ENCODE results near the gene FBXW7.

The FBXW7 gene

DNA sequence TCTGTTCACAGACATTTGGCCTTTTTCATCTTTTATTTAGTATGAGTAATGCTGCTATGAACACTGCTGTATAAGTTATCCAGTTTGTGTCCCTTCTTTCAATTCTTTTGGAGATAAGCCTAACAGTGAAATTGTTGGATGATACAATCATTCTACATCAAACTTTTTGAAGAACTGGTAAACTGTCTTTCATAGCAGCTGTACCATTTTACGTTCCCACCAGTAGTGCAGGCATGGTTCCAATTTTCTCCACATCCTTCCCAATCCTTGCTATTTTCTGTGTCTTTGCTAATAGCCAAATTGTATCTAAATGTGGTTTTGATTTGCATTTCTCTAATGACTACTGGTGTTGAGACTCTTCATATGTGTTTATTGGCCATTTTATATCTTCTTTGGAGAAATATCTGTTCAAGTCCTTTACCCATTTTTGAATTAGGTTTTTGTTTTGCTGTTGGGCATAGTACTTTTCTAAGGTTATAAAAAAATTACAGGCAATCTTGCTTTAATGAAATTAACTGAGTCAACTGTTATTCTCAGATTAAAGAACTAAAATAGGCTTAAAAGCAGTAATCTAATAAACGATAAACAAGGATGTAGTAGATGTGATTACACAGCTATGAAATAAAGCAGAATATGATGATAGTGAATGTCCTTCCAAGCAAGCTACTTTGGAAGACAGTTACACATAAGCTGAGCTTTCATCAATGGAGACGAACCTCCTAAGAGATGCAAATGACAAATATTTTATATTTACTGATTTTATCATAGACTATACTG, 57.2 kb downstream of the FBXW7 start:
- in situ Hi-C loops (cut with MboI; ENCODE audit: low sequenced_read_pairs) = no loop called here

DNA sequence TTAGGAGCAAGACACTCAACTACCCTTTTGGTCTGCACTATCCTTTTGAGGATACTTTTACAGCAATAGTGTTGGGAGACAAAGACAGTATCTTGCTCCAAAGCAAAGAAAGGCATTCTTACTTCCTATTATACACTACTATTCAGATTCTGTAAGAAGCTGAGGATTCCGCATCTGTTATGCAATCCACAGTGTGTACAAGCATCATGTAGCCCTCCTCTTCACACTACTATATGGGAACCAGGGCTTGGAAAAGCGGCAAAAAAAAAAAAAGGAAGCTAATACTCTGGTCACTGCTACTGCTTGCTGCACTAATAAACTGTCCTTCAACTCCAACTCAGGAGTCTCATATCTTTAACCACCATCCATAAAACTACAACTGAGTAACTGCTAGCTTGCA, 59.1 kb downstream of the FBXW7 start:
- in situ Hi-C loops (cut with MboI; ENCODE audit: low sequenced_read_pairs) = no loop called here

DNA sequence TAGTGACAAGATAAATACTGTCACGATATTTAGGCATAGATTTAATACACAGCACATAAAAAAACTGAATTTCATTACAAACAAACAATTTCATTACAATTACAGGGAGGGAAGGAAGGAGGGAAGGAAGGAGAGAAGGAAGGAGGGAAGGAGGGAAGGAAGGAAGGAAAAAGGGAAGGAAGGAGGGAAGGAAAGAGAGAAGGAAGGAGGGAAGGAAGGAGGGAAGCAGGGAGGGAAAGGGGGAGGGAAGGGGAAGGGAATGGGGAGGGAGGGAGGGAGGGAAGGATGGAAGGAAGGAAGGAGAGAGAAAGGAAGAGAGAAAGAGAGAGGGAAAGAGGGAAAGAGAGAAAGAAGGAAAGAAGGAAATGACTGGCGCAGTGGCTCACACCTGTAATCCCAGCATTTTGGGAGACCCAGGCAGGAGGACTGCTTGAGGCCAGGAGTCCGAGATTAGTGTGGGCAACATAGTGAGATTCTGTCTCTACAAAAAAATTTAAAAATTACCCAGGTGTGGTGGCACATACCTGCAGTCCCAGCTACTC, 64.6 kb downstream of the FBXW7 start:
- in situ Hi-C loops (cut with MboI; ENCODE audit: low sequenced_read_pairs) = no loop called here

DNA sequence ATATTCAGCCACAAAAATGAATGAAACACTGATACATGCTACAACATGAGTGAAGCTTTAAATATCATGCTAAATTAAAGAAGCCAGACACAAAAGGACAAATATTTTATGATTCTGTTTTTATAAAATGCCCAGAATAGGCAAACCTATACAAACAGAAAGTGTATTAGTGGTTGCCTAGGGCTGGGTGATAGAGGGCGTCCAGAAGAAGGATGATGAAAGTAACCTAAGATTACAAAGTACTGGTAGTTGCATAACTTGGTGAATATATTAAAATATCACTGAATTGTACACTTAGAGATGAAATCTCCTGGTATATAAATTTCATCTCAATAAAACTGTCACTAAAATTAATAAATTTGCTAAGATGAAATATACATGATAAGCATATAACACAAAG, 67.5 kb downstream of the FBXW7 start:
- in situ Hi-C loops (cut with MboI; ENCODE audit: low sequenced_read_pairs) = no loop called here

DNA sequence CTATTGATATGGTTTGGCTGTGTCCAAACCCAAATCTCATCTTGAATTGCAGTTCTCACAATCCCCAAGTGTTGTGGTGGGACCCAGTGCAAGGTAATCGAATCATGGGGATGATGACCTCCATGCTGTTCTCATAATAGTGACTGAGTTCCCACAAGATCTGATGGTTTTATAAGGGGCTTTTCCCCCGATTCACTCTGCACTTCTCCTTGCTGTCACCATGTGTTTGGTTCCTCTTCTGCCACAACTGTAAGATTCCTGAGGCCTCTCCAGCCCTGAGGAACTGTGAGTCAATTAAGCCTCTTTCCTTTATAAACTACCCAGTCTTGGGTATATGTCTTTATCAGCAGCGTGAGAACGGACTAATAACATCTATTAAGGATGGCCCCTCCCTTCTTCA, 68.8 kb downstream of the FBXW7 start:
- in situ Hi-C loops (cut with MboI; ENCODE audit: low sequenced_read_pairs) = no loop called here

DNA sequence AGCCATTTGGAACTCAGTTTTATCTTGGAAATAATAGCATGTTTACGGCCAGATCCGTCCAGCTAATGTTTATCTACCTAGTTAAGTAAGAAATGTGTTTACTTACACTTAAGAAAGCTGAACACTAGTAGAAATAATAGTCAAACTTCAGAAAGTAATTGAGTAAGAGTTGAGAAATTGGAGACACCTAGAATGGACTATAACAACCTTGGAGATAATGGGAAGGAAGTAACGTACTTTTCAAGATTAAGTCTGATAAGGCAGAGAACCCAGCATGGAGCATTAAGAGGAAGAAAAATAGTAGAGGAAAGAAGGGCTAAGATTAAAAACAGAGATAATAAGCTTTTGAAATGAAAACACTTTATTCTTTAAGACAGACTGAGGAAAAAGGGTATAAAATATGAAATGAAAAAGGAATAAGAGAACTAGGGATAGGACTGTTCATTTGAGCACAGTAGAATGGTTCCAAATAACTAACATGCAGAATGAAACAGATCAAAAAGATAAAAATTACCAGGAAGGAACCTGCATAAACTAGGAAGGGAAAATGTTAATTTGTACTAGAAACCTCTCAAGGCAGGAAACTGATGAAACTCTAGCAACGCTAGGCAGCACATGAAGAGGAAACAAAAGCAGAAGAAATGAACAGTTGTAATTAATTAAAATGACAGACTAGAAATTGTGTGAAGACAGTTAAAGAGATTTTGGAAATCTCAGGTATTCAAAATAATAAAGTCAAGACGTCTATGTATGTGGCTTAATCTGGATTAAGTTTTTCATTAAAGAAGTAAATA, 71.7 kb downstream of the FBXW7 start:
- in situ Hi-C loops (cut with MboI; ENCODE audit: low sequenced_read_pairs) = no loop called here

DNA sequence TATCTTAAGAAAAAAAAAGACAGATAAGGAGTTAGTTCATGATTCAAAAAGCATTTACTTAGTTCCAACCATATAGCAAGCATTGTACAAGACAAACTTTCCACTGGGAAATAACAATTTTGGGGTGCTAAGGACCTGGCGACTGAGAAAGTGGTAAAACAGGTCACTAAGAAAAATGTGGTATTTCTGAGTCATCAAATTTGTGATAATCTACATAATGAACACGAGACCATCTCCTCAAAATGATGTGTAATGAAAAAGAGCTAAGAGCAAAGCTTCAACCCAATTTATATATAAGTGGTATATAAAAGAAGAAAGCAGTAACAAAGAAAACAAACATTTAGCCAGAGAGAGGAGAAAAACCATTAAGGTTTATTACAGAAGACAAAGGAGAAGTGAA, 72.3 kb downstream of the FBXW7 start:
- in situ Hi-C loops (cut with MboI; ENCODE audit: low sequenced_read_pairs) = no loop called here

DNA sequence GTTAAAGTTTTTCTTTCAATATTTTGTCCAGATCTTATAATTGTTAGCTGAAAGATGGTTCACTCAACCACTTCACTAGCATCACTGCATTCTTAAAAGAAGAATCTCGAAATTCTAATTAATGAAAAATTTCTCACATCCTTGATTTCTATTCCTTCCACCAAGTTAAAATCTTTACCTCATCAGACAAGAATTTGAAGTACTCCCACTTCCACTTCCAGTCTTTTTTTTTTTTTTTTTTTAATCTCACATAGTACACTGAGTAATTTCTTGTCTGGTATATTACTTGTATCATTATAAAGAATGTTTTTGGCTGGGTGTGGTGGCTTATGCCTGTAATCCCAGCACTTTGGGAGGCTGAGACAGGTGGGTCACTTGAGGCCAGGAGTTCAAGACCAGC, 73.2 kb downstream of the FBXW7 start:
- in situ Hi-C loops (cut with MboI; ENCODE audit: low sequenced_read_pairs) = no loop called here

DNA sequence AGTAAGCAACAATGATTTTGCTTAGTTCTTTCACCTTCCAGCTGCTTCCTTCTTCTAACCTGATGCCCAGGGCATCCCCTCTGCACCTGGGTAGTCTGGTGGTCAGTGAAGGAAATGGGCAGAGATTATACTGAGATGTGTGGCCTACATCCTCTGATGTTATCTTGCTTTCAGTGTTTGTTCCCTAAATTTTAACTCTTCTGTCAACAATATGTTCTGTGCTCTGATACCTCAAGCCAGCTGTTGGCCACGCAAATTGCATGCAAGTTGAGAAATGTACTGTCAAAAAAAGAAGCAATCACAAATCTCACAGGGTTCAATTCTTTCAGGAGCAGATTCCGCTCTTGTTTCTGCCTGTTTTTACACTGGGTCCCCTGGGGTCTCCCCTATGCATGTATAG, 73.8 kb downstream of the FBXW7 start:
- in situ Hi-C loops (cut with MboI; ENCODE audit: low sequenced_read_pairs) = no loop called here

DNA sequence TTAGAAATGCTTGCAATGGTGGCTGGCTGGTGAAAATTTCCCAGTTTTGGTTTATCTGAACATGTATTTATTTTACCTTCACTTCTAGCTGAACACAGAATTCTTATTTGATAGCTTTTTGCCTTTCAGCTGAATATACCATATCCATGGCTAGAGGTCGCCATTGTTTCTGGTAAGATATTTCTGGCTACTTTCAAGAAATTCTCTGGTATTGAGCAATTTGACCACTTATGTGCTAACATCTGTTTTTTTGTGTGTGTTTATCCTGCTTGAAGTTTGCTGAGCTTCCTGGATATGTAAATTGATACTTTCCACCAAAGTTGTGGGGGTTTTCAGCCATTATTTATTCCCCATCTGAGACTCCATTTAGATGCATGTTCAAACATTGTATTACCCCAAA, 75.4 kb downstream of the FBXW7 start:
- in situ Hi-C loops (cut with MboI; ENCODE audit: low sequenced_read_pairs) = no loop called here

DNA sequence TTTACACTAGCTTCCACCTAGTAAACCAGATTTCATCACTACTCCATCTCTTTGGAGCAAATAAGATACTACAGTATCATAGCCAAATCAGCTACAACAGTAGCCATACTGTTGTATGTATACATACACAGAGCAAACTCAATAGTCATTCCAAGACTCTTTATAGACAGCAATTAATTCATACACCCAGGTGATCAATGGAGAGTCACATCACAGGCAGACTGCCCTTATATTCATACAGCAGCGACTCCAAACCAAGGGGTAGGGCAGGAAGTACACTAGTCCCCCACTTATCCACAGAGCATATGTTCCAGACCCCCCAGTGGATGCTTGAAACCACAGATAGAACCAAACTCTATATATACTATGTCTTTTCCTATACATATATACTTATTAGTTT, 76.6 kb downstream of the FBXW7 start:
- in situ Hi-C loops (cut with MboI; ENCODE audit: low sequenced_read_pairs) = no loop called here

DNA sequence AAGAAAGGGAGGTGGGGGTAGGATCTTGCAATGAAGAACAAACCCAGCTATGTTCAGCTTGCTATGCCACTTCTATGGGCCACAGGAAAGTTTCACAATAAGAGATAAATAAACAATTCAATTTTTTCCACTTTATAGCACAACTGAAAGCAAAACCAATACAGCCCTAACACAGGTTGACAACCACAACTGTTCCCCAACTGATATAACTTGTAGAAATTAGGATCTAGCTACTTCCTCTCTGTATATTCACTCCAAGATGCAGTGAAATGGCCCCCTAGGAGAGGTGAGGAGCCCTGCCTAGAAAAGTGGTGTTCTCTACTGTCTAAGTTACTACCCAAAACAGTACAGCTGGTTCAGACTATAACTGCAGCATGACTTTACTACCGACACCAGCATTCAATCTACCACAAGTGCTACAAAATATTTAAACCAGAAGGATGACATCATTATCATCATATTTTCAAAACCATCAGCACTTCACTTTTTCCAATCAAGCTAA, 77.0 kb downstream of the FBXW7 start:
- in situ Hi-C loops (cut with MboI; ENCODE audit: low sequenced_read_pairs) = no loop called here

DNA sequence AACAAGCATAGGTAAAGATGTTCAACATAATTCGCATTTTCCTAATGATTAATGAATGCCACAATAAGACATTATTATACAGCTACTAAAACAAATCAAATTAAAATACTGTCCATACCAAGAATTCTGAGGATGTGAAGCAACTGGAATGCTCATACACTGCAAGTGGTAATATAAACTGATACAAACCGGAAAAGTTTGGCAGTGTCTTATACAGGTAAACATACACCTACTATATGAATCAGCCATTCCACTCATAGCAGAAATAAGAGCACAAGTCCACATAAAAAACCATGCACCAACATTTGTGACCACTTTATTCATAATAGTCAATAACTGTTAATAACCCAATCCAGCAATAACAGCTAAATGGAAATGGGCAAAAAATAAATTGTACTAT, 79.3 kb downstream of the FBXW7 start:
- in situ Hi-C loops (cut with MboI; ENCODE audit: low sequenced_read_pairs) = no loop called here

DNA sequence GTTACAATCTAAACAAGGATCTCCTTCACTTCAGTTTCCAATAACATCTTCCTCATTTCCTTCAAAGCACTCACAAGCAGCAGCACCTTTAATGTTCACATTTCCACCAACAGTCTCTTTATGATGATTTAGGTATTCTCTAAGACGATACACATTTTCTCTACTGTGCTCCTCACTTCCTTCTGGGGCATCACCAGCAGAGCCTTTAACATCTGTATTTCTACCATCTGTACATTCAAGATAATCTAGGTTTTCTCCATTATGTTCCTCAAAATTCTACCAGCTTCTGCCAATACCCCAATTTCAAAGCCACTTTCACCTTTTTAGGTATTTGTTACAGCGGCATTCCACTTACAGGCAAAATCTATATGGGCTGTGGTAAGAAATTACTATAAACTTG, 80.6 kb downstream of the FBXW7 start:
- in situ Hi-C loops (cut with MboI; ENCODE audit: low sequenced_read_pairs) = no loop called here

DNA sequence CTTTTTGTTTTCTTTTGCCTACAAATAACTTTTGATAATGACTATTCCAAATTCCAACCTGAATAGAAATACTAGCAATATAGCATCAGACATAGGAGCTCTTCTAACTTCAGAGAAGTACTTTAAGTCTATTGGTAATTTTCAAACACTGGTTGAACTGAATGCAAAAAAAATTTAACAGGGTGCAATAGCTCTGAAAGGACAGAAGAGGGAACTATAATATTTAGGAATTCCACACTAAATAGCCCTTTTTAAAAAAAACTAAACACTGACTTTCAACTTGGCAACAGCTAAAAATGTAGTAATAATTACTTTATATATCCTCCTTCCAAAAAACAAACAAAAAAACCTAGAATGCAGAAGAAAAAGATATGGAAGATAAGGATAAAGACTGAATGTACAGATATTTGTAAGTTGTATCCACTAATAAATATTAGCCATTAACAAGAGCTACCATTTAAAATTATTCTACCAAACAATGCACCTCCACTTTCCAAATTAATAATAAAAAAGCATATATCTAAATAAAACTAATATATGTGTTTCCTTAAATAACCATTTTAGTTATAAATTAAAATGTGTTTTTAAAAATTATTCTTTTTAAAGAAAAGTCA, 81.4 kb downstream of the FBXW7 start:
- in situ Hi-C loops (cut with MboI; ENCODE audit: low sequenced_read_pairs) = no loop called here

DNA sequence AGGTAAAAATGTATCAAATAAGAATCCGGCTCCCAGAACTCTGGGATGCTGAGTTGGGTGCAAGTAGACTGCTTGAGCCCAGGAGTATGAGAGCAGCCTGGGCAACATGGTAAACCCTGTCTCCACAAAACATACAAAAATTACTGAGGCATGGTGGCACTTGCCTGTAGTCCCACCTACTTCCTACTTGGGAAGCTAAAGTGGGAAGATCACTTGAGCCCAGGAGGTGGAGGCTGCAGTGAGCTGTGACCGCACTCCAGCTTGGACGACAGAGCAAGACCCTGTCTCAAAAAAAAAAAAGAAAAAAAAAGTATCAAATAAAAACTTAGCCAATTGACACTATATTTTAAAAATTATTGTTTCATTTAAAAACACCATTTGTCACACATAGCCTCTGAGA, 84.4 kb downstream of the FBXW7 start:
- in situ Hi-C loops (cut with MboI; ENCODE audit: low sequenced_read_pairs) = no loop called here

DNA sequence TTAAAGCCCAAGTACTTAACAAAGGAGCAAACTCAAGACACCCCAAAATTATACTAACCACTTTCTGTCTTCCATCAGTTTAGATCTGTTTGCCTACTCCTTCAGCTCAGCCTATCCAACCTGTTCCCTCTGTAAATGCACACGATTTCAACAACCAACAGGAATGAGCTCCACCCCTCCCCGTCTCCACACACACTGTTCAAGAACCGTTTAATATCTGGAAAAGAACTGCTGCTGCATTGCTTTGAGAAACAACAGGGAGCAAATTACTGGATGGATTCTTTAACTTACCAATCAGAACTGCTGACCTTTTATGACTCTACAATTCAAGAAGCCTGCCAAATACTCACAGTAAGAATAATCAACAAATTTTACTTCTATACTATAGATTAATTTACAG, 87.0 kb downstream of the FBXW7 start:
- in situ Hi-C loops (cut with MboI; ENCODE audit: low sequenced_read_pairs) = no loop called here

DNA sequence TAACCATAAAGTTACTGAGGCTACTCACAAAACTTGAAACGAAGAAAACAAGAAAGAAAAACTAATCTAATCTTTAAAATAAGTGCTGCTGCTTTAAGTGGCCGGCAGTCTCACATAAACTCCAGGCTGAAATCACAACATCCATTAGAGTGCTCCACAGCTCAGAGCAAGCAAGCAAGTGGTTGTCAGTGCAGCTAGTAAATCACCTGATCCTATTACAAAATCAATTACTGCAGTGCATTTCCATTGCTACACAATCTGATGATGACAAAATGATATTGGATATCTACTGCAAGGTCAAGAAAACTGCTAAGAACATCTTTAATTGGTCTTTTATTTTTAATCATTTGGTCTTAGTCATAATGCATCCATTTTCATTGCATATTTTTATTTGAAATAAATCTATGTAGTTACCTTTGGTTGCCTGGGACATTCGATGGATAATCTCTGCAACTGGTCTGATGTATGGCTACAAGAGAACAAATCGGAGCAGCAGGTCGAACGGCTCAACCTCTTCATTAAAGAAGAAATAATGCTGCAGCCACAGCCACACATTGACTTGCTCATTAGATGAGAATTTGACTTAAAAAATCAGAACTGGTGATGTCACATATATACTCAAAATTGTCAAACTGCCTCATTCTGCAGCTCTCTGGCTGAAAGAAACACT, 87.7 kb downstream of the FBXW7 start:
- in situ Hi-C loops (cut with MboI; ENCODE audit: low sequenced_read_pairs) = no loop called here

DNA sequence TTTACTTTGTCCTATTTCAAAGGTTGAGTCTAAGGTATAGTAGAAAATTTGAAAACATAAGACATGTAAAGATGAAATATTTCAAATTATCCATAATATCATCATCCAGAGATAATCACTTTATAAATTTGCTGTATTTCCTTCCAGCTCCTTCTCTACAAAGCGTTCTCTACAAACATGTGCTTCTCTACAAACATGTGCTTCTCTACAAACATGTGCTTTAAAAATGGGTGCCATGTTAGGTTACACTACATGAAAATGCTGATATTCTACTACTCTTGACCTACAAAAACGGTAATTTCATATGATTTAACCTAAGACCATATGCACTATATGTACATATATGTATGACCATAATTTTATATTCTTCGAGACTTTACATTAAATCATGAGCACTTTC, 92.0 kb downstream of the FBXW7 start:
- in situ Hi-C loops (cut with MboI; ENCODE audit: low sequenced_read_pairs) = no loop called here

DNA sequence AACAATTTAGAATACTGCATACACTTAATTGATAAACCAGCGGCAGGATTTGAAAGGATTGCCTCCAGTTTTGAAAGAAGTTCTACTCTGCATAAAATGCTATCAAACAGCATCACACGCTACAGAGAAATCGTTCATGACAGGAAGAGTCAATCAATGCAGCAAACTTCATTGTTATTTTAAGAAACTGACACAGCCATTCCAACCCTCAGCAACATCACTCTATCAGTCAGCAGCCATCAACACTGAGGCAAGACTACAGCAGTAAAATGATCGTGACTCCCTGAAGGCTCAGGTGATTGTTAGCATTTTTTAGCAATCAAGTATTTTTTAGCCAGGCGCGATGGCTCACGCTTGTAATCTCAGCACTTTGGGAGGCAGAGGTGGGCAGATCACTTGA, 98.3 kb downstream of the FBXW7 start:
- in situ Hi-C loops (cut with MboI; ENCODE audit: low sequenced_read_pairs) = no loop called here

DNA sequence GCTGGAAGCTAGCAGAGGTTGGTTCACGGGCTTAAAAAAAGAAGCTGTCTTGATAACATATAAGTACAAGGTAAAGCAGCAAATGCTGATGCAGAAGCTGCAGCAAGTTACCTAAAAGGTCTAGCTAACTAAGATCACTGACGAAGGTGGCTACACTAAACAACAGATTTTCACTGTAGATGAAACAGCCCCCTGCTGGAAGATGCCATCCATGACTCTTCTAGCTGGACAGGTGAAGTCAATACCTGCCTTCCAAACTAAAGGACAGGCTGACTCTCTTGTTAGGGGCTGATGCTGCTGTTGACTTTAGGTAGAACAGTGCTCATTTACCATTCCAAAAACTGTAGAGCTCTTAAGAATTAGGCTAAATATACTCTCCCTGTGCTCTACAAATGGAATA, 99.5 kb downstream of the FBXW7 start:
- in situ Hi-C loops (cut with MboI; ENCODE audit: low sequenced_read_pairs) = no loop called here

Measured in HL-60/S4 (cell line).